OCI-LY1 (cell line): ENCODE measurements around the gene MOCS3.

Source experiments
- EZH2 ChIP-seq: fragments of 200-600 bp; sonication (generic), shearing (Covaris generic); IDR thresholded peaks from 2 replicates; pipeline ENCODE4 v1.8.0; 2017; ENCODE audit warnings: borderline replicate concordance, mixed run types, mild to moderate bottlenecking, antibody characterized with exemption, low read length, moderate library complexity, mixed read lengths
- TF ChIP-seq, protein P1 (sequence below): fragments of 200-600 bp; sonication (generic), shearing (Covaris generic); IDR thresholded peaks from 2 replicates; pipeline ENCODE4 v1.5.1; 2017; ENCODE audit warnings: mild to moderate bottlenecking, antibody characterized with exemption, low read length, moderate library complexity, mixed read lengths

DNA sequence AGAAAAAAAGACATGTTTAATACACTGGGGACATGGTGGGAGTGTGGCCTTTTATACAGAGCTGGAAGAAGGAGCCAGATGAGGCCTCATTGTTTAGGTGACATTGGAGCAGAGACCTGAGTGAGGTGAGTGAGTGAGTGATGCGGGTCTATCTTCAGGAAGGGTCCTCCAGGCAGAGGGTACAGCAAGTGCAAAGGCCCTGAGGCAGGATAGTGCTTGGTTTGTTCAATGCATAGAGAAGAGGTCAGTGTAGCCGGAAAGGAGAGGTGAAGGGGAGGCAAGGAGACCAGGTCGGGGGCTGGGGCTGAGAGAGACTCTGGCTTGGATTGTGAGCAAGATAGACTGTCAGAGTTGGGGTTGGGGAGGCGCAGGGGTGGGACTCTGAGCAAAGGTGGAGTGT, 40.7 kb downstream of the MOCS3 start:
- TF ChIP-seq, protein P1, sequence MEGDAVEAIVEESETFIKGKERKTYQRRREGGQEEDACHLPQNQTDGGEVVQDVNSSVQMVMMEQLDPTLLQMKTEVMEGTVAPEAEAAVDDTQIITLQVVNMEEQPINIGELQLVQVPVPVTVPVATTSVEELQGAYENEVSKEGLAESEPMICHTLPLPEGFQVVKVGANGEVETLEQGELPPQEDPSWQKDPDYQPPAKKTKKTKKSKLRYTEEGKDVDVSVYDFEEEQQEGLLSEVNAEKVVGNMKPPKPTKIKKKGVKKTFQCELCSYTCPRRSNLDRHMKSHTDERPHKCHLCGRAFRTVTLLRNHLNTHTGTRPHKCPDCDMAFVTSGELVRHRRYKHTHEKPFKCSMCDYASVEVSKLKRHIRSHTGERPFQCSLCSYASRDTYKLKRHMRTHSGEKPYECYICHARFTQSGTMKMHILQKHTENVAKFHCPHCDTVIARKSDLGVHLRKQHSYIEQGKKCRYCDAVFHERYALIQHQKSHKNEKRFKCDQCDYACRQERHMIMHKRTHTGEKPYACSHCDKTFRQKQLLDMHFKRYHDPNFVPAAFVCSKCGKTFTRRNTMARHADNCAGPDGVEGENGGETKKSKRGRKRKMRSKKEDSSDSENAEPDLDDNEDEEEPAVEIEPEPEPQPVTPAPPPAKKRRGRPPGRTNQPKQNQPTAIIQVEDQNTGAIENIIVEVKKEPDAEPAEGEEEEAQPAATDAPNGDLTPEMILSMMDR: no peak
- TF ChIP-seq EZH2: no peak
